H1 (cell line): ENCODE results near the gene CIAO3. TPM values are rescaled to one million over a fixed set of nuclear protein-coding genes. Genes with fewer than 3 reads are reported as not detected.
"Not testable (repeated sequence)": the region's sequence is repeated elsewhere in the genome, so short reads cannot be mapped to it uniquely, and the experiment has no call there.

ENCODE experiments used
- CTCF ChIA-PET: fragments of 300-600 bp; sonication (Branson Sonifier 250); formaldehyde crosslinking; loops from one replicate; lab custom pipeline; 2021; ENCODE audit not compliant: partially characterized antibody; lab: Charles Lee
- POLR2A ChIA-PET: fragments of 300-600 bp; sonication (Branson Sonifier 250); formaldehyde crosslinking; loops from one replicate; lab custom pipeline; 2021; ENCODE audit warnings: inconsistent platforms; ENCODE audit not compliant: partially characterized antibody; lab: Charles Lee
- DNase-seq, 2 experiments: peaks; one replicate each; pipeline versions ENCODE4 v3.0.0 to v3.0.0-alpha.2; 2010 to 2022; ENCODE audit warnings: low spot score in 2 of 2, low read depth in 1 of 2, mixed read lengths in 1 of 2
- FAIRE-seq: peaks from 2 replicates; lab custom pipeline; 2011; peaks lifted over from hg19 to GRCh38; lab: Jason Lieb, UNC
- H2AFZ ChIP-seq: 2 replicates; pipeline ENCODE4 v1.8.1; 2012; ENCODE audit warnings: low read length, inconsistent platforms
- H2AK5ac ChIP-seq: 2 replicates; pipeline ENCODE4 v1.6.1; 2013; ENCODE audit warnings: low read depth, low read length
- H2BK120ac ChIP-seq: replicated peaks from 2 replicates; pipeline ENCODE3; 2013; ENCODE audit warnings: low read depth, low read length, inconsistent platforms
- H2BK12ac ChIP-seq: 2 replicates; pipeline ENCODE4 v1.6.1; 2013; ENCODE audit warnings: low read depth, low read length
- H2BK15ac ChIP-seq: 2 replicates; pipeline ENCODE4 v1.6.1; 2013; ENCODE audit warnings: low read length
- H2BK20ac ChIP-seq: 2 replicates; pipeline ENCODE4 v1.6.1; 2013; ENCODE audit warnings: low read length
- H2BK5ac ChIP-seq: 2 replicates; pipeline ENCODE4 v1.6.1; 2013; ENCODE audit warnings: low read depth, low read length
- H3K14ac ChIP-seq: 2 replicates; pipeline ENCODE4 v1.6.1; 2013; ENCODE audit warnings: inconsistent platforms; ENCODE audit not compliant: insufficient read length
- H3K18ac ChIP-seq: 2 replicates; pipeline ENCODE4 v1.6.1; 2013; ENCODE audit warnings: low read length; ENCODE audit errors: extremely low read depth
- H3K23ac ChIP-seq: 2 replicates; pipeline ENCODE4 v1.6.1; 2013; ENCODE audit warnings: inconsistent platforms; ENCODE audit not compliant: insufficient read length
- H3K23me2 ChIP-seq: 2 replicates; pipeline ENCODE4 v1.6.1; 2013; ENCODE audit warnings: low read depth, low read length
- H3K27ac ChIP-seq: 2 replicates; pipeline ENCODE4 v1.6.1; 2011; ENCODE audit warnings: low read depth, low read length, inconsistent platforms
- H3K27me3 ChIP-seq, 4 experiments: replicated peaks in 1 of 4; 1 replicate in 1 of 4; 2 replicates in 3 of 4; pipeline versions ENCODE4 v1.6.1 to v1.8.1; 2011 to 2013; ENCODE audit warnings: low read length in 3 of 4, mild to moderate bottlenecking in 3 of 4, inconsistent platforms in 2 of 4, mixed read lengths in 2 of 4, moderate library complexity in 1 of 4; ENCODE audit not compliant: control insufficient read depth in 3 of 4, insufficient read depth in 3 of 4; ENCODE audit errors: extremely low read depth in 1 of 4
- H3K36me3 ChIP-seq, 4 experiments: 2 replicates each; pipeline versions ENCODE4 v1.6.1 to v1.8.1; 2011 to 2013; ENCODE audit warnings: mild to moderate bottlenecking in 4 of 4, low read length in 3 of 4, moderate library complexity in 2 of 4, control low read depth in 1 of 4, inconsistent platforms in 1 of 4; ENCODE audit not compliant: insufficient read depth in 4 of 4, control insufficient read depth in 2 of 4
- H3K4ac ChIP-seq: replicated peaks from 2 replicates; pipeline ENCODE3; 2013; ENCODE audit warnings: low read length, low read depth, mixed read lengths, inconsistent platforms; ENCODE audit not compliant: insufficient read length
- H3K4me1 ChIP-seq, 4 experiments: replicated peaks in 1 of 4; 1 replicate in 1 of 4; 2 replicates in 3 of 4; pipeline versions ENCODE4 v1.6.1 to v1.8.1; 2011 to 2013; ENCODE audit warnings: low read length in 3 of 4, inconsistent platforms in 2 of 4, mixed read lengths in 1 of 4; ENCODE audit not compliant: insufficient read depth in 4 of 4, control insufficient read depth in 3 of 4
- H3K4me2 ChIP-seq, 2 experiments: 2 replicates each; pipeline versions ENCODE4 v1.6.1 to v1.8.1; 2011 to 2013; ENCODE audit warnings: low read depth in 2 of 2, low read length in 2 of 2, control low read depth in 1 of 2, inconsistent platforms in 1 of 2, mild to moderate bottlenecking in 1 of 2; ENCODE audit not compliant: insufficient read depth in 1 of 2
- H3K4me3 ChIP-seq, 4 experiments: fragments of 200-600, 300-600 bp in 1 of 4; sonication (generic), shearing (Covaris generic), sonication (Bioruptor Twin) in 1 of 4; 2 replicates each; pipeline versions ENCODE4 v1.5.1 to v1.8.1; 2011 to 2016; ENCODE audit warnings: low read length in 4 of 4, low read depth in 3 of 4, control low read depth in 2 of 4, inconsistent platforms in 2 of 4, mild to moderate bottlenecking in 2 of 4, mixed read lengths in 1 of 4, moderate library complexity in 1 of 4; ENCODE audit not compliant: insufficient read depth in 2 of 4; ENCODE audit errors: extremely low read depth in 1 of 4
- H3K56ac ChIP-seq: replicated peaks from 2 replicates; pipeline ENCODE3; 2013; ENCODE audit warnings: low read depth, mild to moderate bottlenecking, mixed read lengths, low read length, inconsistent platforms; ENCODE audit not compliant: insufficient read length
- H3K79me1 ChIP-seq: 2 replicates; pipeline ENCODE4 v1.6.1; 2013; ENCODE audit warnings: low read depth, low read length, control low read depth
- H3K79me2 ChIP-seq, 2 experiments: 2 replicates each; pipeline versions ENCODE4 v1.6.1 to v1.8.1; 2012 to 2013; ENCODE audit warnings: low read length in 2 of 2, mild to moderate bottlenecking in 2 of 2, inconsistent platforms in 1 of 2; ENCODE audit not compliant: insufficient read depth in 2 of 2, control insufficient read depth in 1 of 2
- H3K9ac ChIP-seq, 4 experiments: replicated peaks in 1 of 4; 1 replicate in 1 of 4; 2 replicates in 3 of 4; pipeline versions ENCODE4 v1.6.1 to v1.8.1; 2011 to 2013; ENCODE audit warnings: low read depth in 3 of 4, low read length in 3 of 4, control low read depth in 2 of 4, mild to moderate bottlenecking in 2 of 4, moderate library complexity in 2 of 4, inconsistent platforms in 1 of 4; ENCODE audit errors: extremely low read depth in 1 of 4
- H3K9me3 ChIP-seq, 2 experiments: 2 replicates each; pipeline versions ENCODE4 v1.6.1 to v1.8.1; 2012 to 2013; ENCODE audit warnings: mild to moderate bottlenecking in 2 of 2, moderate library complexity in 2 of 2, control low read depth in 1 of 2, inconsistent platforms in 1 of 2, low read depth in 1 of 2, low read length in 1 of 2, mixed read lengths in 1 of 2; ENCODE audit not compliant: insufficient read depth in 2 of 2
- H4K20me1 ChIP-seq, 2 experiments: replicated peaks in 1 of 2; 2 replicates each; pipeline versions ENCODE3 to v1.8.1; 2011 to 2013; ENCODE audit warnings: inconsistent platforms in 2 of 2, low read length in 2 of 2, mild to moderate bottlenecking in 1 of 2; ENCODE audit not compliant: insufficient read depth in 2 of 2, control insufficient read depth in 1 of 2
- H4K5ac ChIP-seq: 2 replicates; pipeline ENCODE4 v1.6.1; 2013; ENCODE audit warnings: low read length, low read depth, mixed read lengths, inconsistent platforms; ENCODE audit not compliant: insufficient read length
- H4K8ac ChIP-seq: 2 replicates; pipeline ENCODE4 v1.8.0; 2013; ENCODE audit warnings: mild to moderate bottlenecking, moderate library complexity, low read length, inconsistent platforms; ENCODE audit not compliant: insufficient read depth; ENCODE audit errors: extremely low read depth
- H4K91ac ChIP-seq: replicated peaks from 2 replicates; pipeline ENCODE3; 2013; ENCODE audit warnings: low read length, mixed read lengths, inconsistent platforms; ENCODE audit not compliant: insufficient read length
- WGBS, 2 experiments: shearing (Covaris generic) in 1 of 2; methylation state at CpG; one replicate each; pipeline versions ENCODE4 v1.1.6 to v1.1.7; 2013 to 2015; ENCODE audit warnings: low lambda C conversion rate in 2 of 2, mixed read lengths in 2 of 2, inconsistent platforms in 1 of 2, low coverage in 1 of 2, missing lambda C conversion rate in 1 of 2; ENCODE audit not compliant: insufficient replicate concordance in 2 of 2, insufficient coverage in 1 of 2, insufficient read length in 1 of 2; ENCODE audit errors: extremely low coverage in 1 of 2, missing lambda C conversion rate in 1 of 2; 5-methylcytosine and 5-hydroxymethylcytosine counted together
- polyA plus RNA-seq, 7 experiments: library from polyadenylated mRNA; depleted of rRNA in 3 of 7; stranded (reverse) in 5 of 7; unstranded in 2 of 7; fragments of >200 nt in 5 of 7; fragments of 200-250 nt in 2 of 7; gene quantifications; 1 replicate in 5 of 7; 2 replicates in 1 of 7; 4 replicates in 1 of 7; pipeline versions ENCODE4 v1.2.1 to v1.2.3, GENCODE V29; 2011 to 2013; ENCODE audit warnings: missing spikeins in 2 of 7, mixed read lengths in 2 of 7
- total RNA-seq: library from RNA; stranded (reverse); fragmentation: NEBNext Ultra II Directional; extraction: Animal tissue kit (Norgen Biotek cat#: 25700); gene quantifications from 2 replicates; pipeline ENCODE4 v1.2.1, GENCODE V29; 2021

CIAO3 gene
- total and polyA plus RNA-seq, 2 of the 8 experiments (the other 6 are each of a cell fraction or from before 2014, with no cell fraction given) = 20.0 to 20.4 TPM

GRCh38 chr16:742894-743293 lies 2.1 kb upstream of the CIAO3 start:
- not testable (repeated sequence) for H3K4me2 ChIP-seq, H2BK20ac ChIP-seq, H2BK12ac ChIP-seq, H4K8ac ChIP-seq, FAIRE-seq, H3K23me2 ChIP-seq, H3K4me3 ChIP-seq, H2AK5ac ChIP-seq, DNase-seq, H4K5ac ChIP-seq, H3K56ac ChIP-seq, H2BK15ac ChIP-seq, H3K9me3 ChIP-seq, H3K79me1 ChIP-seq, H2BK5ac ChIP-seq, H3K18ac ChIP-seq, H4K91ac ChIP-seq, H3K23ac ChIP-seq, H3K79me2 ChIP-seq, H2AFZ ChIP-seq, H3K14ac ChIP-seq, H4K20me1 ChIP-seq, H2BK120ac ChIP-seq, H3K4ac ChIP-seq, H3K36me3 ChIP-seq, H3K27ac ChIP-seq, H3K27me3 ChIP-seq, H3K9ac ChIP-seq, H3K4me1 ChIP-seq
- ChIA-PET CTCF (interaction anchor here (0.6 to 35.8 kb wide), 11 partner anchors 9 to 1048 kb away, joined by 3 to 977 read pairs (median 5); partner anchors contain the start of genes ANTKMT, CCDC78, CHTF18 and FBXL16), POLR2A (interaction anchor here (0.6 to 6.3 kb wide), 5 partner anchors 13 to 1263 kb away, joined by 3 to 39 read pairs (median 5); no protein-coding TSS in a partner anchor)
- 93% methylated on average over 14 of the region's 14 CpGs; no CpG with 5 or more reads in 1 of the 2 experiments for WGBS, 2 experiments
